ENCODE data around the gene PPM1M.
"Not testable (repeated sequence)": the region's sequence is repeated elsewhere in the genome, so short reads cannot be mapped to it uniquely, and the experiment has no call there.

The PPM1M gene

GRCh38 chr3:52277972-52278509, 32.5 kb downstream of the PPM1M start:
- peak; percentile 84 for DNase-seq (ENCODE audit: low spot score)

DNA sequence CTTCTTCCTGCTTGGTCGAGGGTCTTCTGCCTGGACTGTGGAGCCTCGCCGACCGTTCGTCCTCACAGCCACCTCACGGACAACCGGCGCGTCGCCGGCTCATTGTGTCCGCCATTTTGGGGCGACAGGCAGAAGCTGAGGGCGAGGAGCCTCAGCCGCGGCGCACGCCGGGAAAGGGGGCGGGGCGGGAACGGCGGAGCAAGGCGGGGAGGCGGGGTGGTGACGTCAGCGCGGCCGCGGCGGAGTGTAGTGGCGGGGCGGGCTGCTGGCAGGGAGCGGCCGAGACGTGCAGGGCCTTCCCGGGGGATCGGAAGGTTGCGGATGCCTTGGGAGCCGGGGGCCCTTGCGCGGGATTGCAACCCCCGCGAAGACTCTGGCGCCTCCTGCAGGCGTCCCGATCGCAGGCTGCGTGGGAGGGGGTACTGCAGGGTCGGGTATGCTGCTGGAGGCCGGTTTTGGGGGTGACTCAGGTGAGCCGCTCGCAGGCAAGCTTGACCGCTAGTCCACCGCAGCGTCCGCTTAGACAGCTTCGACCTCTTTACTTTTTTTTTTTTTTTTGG, 33.0 kb downstream of the PPM1M start, which contains the start of gene WDR82:
TSS of gene WDR82 (minus strand) at position 140 of the 560 bp plus-strand sequence. CDS start 288 bp downstream, outside the sequence.
- peak; percentile 99 for DNase-seq (ENCODE audit: low spot score)

DNA sequence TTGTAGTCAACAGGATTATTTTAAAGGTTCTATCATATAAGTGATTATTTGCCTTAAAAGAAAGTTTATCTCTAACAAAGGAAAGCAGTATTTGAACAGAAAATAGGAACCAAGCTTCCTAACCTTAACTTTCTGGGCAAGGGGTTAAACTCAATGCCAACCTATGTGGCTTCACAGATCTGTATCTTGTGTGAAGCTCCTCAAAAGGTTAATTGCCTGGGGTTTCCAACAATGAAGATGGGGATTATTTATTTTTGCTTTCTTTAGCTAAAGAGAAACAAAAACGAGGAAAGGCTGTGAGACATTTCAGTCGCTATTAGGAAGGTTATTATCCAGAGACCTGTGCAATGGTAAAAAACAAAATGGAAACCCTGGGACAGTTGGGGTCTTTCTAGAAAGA, 34.0 kb downstream of the PPM1M start:
- no peak for DNase-seq (ENCODE audit: low spot score)

GRCh38 chr3:52280050-52280461, 34.5 kb downstream of the PPM1M start:
- no peak for DNase-seq (ENCODE audit: low spot score)

DNA sequence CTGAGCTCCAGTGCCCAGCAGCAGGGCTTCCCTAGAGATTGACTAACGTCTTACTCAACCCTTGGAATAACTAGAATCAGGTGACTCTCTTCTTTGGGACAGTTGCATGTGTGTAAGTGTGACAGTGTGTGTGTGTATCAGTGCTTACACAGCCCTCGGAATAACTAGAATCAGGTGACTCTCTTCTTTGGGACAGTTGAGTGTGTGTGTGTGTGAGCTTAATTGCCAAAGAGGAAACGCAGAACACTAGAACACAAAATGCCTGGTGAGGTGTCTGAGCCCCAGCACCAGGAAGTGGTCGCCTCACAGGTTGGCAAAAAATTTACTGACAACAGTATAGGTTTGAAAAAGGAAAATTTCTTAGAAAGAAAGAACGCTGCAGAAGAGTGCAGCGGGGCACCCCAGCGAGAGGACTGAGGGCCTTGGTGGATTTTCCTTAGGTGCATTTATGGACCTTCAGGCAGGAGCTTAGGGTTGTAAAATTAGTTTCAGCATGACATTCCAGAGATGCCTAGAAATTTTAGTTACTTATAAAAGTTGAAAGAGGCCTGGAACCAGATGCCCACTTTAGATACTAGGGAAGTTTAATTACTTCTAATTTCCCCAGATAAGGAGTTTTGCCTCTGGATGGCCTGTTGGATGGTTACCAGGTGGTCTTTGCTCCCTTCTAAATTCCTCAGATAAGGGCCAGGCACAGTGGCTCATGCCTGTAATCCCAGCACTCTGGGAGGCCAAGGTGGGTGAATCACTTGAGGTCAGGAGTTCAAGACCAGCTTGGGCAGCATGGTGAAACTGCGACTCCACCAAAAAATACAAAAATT, 36.6 kb downstream of the PPM1M start:
- DNase-seq (ENCODE audit: low spot score), result no peak

DNA sequence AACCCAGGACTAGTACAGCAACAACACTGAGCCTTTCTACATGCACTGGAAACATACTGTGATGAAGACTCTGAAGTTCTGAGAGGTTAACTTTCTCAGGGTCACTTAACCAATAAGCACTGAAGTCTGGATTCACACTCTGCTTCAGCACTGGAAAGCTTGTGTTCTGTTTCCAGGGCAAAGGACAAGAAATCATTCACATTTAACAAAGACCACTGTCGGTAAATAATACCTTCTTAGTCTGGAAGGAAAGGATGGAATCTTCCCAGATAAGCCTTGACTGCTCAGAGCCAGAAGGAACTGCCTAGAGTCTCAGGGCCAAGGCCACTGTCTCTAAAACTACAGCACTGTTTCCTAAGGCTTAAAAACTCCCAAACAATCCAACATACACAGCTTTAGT, 37.7 kb downstream of the PPM1M start:
- no peak for DNase-seq (ENCODE audit: low spot score)

DNA sequence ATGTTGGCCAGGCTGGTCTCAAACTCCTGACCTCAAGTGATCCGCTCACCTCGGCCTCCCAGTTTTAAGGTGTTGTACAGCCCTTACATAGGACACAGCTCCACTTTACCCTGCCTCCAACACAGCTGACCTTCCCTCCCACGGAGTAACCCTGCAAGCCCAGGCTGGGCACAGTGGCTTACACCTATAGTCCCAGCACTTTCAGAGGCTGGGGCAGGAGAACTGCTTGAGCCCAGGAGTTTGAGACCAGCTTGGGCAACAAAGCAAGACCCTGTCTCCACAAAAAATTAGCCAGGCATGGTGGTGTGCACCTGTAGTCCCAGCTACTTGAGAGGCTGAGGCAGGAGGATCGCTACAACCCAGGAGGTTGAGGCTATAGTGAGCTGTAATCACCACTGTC, 38.5 kb downstream of the PPM1M start:
- DNase-seq (ENCODE audit: low spot score), result not testable (repeated sequence)

- peak; percentile 24 for DNase-seq (ENCODE audit: low spot score)
Observed at GRCh38 chr3:52286777-52287110, 41.2 kb downstream of the PPM1M start.

DNA sequence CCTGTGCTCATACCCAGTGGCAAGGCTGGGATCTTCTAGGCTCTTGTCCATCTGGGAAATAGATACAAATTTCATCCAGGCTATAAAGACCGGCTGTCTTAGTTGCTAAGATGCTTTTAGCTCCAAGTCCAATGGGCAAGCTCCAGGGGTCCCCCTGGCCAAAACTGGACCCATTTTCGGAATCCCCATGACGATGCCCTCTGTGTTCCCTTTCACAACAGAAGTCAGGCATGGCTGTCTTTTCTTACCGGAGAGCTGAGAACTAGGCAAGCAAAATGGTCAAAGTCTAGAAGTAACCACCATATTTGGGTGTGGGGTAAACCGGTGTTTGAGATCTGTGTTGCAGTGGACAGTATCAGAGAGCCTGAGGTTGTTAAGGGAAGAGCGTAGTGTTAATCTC, 43.1 kb downstream of the PPM1M start:
- DNase-seq (ENCODE audit: low spot score), result no peak

GRCh38 chr3:52289338-52289746, 43.8 kb downstream of the PPM1M start:
- DNase-seq (ENCODE audit: low spot score), result no peak

DNA sequence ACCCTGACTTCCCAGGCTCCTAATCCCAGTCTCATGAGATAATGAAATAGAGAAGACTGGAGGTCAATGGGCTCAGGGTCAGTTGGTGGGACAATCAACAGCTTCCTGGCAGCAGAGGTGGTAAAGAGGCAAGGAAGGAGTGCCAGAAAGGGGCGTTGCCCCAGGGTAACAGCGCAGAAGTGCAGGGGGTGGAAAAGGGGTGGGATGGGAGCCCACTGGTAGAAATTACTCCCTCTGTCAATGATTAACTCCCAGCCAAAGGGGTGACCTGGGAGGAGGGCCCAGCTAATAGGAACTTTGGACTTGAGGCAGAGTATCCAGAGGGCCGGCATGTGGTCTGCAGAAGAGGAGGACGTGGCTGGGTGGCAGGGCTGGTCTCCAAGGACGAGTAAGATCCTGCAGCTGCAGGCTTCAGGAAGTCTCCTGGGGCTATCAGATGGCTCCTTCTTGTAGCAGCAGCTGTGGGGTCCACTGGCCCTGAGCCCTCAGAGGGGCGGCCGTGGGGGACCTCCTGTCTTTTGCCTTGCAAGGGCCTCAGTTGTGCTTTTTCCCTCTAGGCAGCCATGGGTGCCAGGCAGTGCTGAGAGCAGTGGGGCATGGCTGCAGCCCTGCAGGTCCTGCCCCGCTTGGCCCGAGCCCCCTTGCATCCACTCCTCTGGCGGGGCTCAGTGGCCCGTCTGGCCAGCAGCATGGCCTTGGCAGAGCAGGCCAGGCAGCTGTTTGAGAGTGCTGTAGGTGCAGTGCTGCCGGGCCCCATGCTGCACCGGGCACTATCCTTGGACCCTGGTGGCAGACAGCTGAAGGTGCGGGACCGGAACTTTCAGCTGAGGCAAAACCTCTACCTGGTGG, 44.4 kb downstream of the PPM1M start:
- DNase-seq (ENCODE audit: low spot score), result peak; percentile 35

DNA sequence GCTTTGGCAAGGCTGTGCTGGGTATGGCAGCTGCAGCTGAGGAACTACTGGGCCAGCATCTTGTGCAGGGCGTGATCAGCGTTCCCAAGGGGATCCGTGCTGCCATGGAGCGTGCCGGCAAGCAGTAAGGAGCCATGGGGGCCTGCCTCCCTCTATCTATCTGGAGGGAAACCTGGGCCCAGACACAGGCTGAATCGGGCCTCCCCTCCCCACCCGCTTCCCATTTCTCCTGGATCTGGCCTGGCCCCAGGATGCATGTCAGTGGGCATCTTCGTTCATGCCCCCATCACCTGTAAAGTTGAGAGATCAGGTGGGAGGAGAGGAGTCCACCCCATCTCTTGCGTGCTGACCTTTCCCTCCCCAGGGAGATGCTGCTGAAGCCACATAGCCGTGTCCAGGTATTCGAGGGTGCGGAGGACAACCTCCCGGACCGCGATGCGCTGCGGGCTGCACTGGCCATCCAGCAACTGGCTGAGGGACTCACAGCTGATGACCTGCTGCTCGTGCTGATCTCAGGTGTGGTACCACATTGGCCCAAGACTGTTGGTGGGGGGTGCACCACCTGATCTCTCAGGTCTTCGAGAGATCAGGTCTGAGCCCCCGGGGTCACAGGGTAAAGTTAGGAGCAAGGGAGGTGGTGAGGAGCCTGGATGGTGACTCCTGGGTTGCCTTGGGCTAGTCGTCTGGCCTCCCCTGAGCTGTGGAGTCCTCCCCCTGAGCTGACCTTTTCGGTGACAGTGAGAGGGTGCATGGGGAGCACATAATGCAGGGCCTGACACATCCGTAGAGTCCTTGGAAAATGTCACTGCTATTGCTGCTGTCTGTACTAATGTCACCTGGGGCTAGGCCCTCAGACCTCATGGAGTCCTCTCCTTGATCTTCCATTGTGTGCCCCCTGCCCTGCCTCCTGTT, 45.3 kb downstream of the PPM1M start:
- no peak for DNase-seq (ENCODE audit: low spot score)

DNA sequence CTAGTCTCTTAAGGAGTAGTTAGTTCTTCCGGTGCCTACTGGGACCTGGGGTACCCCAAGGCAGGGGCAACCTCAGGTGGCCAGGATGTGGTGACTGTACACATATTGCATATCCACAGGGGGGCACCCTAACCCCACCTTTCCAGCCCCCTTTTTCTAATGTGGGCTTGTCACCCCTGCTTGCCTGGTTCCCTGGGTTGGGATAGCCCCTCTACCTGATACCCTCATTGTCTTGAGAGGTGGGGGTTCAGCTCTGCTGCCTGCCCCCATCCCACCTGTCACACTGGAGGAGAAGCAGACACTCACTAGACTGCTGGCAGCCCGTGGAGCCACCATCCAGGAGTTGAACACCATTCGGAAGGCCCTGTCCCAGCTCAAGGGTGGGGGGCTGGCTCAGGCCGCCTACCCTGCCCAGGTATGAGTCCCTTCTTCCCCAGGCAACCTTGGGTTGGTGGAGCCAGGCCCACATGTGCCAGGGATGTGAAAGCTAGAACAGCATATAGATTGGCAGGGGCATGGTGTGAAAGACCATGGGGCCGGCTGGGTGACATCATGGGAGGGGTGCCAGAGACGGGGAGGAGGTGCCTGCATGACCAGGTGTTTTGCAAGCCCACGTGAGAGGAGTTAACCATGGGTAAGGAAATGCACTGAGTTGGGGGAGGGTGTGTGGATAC, 46.1 kb downstream of the PPM1M start:
- DNase-seq (ENCODE audit: low spot score), result peak; percentile 81

- no peak for DNase-seq (ENCODE audit: low spot score)
Observed at GRCh38 chr3:52292247-52293065, 46.9 kb downstream of the PPM1M start.

- DNase-seq (ENCODE audit: low spot score), result no peak
Observed at GRCh38 chr3:52293491-52294319, 48.1 kb downstream of the PPM1M start.

- no peak for DNase-seq (ENCODE audit: low spot score)
Observed at GRCh38 chr3:52294320-52295150, 49.0 kb downstream of the PPM1M start.

GRCh38 chr3:52295671-52296208, 50.2 kb downstream of the PPM1M start:
- no peak for DNase-seq (ENCODE audit: low spot score)
